NCI-H2107 (cell line): ENCODE data around the gene NLK.
A peak's percentile ranks its signal among the peaks of the same experiment; 100 is the strongest.

ENCODE experiments used
- DNase-seq: peaks from one replicate; lab custom pipeline; 2025; lab: John Stamatoyannopoulos, UW

NLK gene

DNA sequence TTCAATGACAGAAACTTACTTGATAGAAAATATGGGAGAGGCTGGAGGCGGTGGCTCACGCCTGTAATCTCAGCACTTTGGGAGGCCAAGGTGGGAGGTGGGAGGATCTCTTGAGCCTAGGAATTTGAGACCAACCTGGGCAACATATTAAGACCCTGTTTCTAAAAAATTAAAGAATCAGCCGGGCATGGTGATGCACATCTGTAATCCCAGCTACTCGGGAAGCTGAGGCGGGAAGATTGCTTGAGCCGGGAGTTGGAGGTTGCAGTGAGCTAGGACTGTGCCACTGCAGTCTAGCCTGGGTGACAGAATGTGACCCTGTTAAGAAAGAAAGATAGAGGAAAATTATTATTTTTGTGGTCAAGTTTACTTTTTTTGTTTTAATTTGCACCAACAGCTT, 2.1 kb upstream of the NLK start:
- no peak for DNase-seq

DNA sequence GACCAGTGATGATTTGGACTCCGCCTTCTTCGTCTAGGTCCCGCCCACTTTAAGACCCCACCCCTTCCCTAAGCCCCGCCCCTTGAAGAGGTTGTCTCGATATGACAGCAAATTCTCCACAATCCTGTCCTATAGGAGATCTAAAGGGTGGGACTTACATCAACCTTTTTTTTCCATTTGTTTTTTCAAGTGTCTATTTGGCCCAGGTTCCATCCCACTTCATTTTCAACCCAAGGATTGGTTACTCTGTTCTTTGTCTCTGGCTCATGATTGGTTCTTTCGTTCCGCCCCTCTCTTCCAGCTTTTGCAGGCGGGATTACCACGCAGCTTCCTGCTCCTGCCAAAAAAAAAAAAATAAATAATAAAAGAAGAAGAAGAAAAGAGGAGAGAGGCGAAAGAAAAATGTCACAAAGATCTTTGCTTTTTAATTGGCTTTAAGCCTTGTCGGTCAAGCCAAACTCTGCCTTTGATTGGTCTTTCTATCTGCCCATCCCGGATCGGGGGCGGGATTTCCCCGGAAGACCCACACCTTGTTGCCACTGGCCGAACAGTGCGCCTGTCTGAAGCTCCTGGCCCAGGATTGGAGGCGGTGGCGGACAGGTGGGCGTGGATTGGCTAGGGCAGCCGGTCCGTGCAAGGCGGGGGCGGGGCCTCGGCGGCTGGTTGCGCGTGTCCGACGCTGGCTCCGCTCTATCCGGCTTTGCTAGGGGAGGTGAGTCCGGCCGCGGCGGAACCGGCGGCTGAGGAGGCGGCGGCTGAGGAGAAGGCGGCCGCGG, 1.2 kb upstream of the NLK start:
- peak; percentile 96 for DNase-seq

DNA sequence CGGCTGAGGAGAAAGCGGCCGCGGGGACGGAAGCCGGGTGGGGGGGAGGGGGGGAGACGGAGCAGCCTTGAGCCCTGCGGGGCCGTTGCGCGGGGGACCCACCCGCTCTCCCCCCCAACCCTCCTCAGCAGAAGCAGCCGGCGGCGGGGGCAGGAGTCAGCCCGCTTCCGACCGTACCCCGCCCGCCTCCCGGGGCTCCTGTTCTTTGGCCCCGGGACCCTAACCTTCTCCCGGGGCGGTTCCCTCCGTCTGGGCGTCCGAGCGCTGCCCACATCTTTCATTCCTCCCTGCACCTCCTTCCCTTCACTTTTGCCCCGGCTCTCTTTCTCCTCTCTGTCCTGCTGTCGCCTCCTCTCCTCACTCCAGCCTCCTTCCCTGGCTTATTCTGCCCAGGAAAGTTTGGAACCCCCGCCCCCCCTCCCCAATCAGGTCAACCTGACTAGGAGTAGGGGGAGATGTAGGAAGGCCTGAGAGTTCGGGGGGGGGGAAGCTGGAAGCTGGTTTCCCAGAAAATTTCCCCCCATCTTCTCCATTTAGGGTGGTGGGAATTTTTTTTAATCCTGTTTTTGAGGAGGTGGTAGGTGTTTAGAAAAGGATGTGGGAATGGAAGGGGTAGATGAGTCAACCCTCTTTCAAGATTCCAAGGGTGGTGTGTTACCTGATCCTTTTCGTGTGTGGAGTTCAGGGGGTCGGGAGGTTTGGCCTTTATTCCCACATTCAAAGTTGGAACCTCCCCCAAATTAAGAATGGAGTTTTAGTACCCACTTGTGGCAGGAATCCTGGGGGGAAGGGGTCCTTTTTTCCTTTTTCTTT, 427 bp upstream of the NLK start:
- DNase-seq: no peak

DNA sequence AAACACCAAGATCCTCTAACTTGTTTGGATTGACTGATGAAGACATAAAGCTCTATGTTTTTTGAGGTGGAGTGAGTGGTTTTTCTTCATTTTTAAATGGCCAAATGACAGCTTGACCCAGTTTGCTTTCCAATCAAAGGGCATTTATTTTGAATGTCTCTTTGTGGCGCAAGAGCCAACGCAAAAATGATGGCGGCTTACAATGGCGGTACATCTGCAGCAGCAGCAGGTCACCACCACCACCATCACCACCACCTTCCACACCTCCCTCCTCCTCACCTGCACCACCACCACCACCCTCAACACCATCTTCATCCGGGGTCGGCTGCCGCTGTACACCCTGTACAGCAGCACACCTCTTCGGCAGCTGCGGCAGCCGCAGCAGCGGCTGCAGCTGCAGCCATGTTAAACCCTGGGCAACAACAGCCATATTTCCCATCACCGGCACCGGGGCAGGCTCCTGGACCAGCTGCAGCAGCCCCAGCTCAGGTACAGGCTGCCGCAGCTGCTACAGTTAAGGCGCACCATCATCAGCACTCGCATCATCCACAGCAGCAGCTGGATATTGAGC, 329 bp downstream of the NLK start:
- no peak for DNase-seq

DNA sequence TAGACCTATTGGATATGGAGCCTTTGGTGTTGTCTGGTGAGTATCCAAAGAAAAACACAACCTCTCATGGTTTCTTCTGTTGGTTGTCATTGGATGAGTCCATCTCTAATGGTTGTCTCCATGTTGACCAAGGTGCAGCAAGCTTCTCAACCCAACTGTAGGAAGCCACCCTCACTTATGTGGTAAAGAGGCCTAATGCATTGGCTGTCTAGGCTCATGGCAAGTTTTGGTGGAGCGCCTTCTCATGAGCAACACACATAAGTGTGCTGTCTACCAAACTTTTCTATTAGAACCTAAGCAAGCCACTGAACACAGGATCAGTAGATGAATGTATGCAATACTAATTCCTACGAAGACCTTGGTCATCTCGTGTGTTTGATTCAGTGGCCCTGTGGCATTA, 819 bp downstream of the NLK start:
- no peak for DNase-seq

DNA sequence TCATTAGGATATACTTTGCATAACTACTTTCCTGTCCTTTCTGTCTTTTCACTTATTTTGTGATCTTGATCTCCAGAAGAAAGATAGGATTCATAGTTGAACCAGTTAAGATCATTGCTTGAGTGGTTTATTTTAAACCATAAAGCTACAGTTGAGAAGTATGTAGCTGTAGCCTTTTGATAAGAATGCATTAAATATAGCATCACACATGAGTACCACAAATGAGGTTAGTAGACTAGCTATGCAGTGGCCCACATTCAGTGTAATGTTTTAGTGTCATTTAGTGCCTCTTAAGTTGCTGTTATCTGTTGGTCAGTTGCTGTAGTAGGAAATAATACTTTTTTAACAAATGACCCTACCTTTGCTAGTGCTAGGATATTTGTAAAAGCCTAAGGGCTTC, 1.3 kb downstream of the NLK start:
- DNase-seq: no peak

DNA sequence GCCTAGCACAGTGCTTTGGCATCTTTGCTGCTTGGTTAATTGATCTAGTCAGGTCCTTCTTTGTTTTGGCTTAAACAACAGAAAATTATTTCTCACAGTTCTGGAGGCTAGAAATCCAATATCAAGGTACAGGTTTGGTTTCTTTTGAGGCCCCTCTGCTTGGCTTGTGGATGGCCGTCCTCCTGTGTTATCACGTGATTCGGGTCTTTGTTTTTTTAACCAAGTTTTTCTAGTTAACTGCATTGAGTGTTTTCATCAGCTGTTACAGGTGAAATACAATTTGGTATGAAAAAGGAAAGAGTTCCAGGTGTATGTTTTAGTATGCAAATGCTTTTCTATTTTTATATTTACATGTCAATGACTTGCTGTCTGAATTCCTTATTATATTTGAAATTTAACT, 2.8 kb downstream of the NLK start:
- no peak for DNase-seq

DNA sequence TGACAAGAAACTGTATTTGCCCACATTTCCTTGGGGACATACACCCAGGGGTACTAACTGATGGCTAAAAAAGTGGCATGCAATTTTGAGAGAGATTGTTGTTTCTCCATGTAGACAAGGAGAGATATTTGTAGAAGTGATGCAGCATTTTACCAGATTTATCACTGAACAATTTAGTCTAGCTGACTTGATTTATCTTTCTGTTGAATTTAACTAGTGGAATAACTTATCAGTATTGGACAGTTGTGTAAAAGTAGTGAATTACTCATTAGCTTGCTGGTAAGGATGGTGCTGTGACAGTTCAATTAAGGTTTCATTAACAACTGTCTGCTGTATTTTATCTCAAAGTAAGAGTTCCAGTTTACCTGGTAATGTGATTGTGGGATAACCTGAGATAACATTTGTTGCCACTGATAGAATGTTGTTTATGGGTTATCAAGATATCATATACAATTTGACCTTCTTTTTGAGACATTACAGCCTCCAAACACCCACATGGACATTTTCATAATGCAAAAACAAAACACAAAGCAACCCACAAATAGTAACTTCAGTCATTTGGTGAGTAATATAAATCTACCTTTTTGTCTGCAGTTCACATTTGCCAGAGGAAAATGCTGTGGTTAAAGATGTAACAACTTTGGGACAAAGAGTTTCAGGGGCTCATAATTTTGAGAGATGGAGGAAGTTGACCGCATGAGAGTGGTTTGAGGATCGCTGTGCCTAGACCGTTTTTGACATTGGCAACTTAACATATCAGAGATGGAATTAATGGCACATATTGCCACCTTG, 3.8 kb downstream of the NLK start:
- DNase-seq: no peak

DNA sequence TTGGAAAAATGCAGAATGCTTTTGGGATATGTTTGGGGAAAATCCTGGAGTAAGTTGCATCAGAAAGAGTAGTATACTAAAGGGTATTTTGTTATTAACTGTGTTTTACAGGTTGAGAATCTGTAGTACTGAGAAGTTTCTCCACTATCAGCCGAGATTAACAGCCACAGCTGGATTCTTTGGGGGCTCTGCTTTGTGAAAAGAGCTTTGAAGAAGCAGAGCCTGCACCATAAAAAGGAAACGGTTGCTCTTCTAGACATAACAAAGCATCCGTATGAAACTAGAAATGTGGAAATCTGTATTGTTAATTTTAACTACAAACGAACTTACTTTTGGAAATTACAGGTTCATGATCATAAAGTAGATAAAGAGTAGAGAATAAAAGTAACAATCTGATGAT, 5.3 kb downstream of the NLK start:
- DNase-seq: no peak

DNA sequence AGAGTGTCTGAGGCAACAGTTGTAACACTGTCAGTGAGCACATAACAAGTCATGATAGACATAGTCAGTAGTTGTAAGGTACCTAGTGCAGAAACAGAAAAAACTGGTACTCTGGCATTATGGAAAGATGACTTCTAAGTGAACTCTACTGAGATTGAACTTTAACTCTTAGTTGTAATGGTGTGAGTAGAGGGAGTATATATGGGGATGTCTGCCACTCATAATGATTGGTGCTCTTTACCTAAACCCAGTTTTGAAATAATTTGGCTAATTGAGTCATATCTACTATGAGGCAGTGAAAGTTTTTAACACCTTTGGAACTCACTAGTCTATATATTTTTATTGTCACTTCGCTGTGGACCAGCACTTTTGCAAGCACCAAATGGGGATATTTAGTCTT, 6.6 kb downstream of the NLK start:
- DNase-seq: no peak

DNA sequence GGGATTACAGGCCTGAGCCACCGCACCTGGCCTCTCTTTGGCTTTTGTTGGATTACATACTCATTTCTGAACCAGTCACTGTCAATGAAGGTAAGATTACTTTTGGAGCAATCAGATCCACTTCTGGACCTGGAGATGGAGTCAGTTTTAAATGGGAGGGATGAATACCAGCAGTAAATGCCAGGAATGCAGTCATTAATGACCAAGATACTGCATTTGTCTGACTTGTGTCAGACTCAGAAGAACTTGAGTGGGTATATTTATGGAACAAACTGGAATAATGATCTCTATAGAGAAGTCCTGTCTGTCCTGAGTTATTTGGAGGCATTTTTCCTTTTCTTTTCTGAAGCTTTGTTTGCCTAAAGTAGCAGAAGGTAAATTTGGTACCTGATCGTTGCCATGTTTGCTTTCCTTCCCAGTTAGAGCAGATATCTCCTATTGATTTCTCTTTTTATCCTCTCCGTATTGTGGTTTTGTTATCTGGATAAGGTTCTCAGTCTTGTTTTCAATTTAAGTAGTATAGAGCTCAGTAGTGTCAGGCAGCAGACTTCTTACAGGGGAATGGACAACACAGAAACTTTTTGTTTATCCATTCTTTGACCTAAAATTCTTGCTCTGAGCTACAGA, 10.7 kb downstream of the NLK start:
- no peak for DNase-seq

DNA sequence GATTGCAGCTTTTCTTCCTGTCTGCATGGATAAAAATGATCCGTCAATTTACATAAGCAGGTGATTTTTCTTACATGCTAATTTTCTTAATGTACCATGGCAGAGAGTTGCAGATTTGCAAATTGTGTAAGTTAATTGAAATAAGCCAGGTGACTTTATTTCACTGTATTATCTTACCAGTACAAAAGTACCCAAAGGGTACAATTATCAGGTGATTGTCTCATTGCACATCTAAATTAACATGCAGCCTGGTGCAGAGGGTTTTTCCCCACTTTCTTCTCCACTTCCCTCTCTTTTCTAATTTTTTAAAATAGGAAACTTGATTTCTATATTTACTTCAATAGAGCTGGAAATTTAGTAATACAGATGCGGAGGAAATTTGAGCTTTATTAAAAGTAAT, 11.2 kb downstream of the NLK start:
- DNase-seq: no peak

DNA sequence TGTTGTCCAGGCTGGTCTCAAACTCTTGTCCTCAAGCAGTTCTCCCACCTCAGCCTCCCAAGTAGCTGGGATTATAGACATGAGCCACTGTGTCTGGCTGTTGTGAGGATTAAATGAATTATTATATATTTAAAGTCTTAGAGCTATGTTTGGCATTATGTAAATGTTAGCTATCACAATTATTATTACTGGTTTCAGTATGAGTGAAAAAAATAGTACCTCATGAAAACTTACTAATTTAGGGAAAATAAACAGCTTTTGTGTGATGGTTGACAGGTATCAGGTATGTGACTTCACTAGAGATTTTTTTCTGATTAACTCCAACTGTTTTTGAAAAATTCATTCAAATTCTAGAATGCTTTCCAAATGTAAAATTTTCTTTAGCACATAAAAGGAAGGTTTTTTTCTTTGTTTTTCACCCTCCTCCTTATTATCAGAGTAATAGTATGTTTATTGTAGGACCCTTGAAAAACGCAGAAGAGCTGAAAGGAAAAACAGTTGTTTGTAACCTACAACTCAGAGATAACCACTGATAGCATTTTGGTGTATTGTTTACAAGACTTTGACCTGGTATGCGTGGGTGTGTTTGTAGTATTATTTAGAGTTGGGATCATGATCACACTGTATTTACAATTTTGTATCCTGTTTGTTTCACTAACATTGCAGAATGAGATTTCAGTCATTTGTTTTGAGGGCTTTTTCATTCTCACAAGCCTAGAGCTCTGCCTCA, 13.2 kb downstream of the NLK start:
- no peak for DNase-seq

DNA sequence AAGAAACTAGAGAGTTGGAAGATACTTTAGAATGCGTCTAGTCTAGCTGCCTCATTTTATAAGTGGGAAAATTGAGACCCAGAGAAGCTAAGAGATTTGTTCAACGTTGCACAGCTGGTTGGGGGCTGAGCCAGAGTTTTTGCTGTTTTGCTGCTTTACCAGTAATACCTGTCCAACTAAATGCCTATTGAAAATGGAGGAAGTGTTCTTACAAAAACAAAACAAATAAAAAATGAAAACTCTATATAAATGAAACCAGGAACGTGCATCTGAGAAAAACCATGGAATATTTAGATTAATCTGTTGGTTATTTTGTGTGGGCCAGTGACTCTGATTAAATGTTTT, 13.8 kb downstream of the NLK start:
- no peak for DNase-seq

DNA sequence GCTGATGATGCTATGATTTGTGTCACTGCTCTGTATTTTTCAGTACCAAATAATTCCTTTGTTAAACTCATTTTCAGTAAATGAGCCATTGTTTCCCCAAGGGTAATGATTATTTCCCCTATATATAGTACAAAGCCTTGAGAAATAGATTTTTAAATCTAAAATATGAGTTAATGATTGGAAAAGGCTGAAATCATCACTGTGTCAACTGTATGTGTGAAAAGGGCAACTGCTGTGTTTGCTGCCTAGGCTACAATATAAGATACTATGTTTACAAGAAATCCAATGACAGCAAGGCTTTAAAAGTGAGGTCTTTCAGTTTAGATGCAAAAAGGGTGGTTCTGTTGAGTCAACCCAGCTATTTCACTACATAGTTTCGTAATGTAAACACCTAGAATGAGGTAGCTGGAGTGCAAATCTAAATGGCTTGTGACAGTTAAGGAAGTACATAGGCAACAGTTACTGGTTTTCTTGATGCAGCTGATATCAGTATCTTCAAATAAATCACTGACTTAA, 15.3 kb downstream of the NLK start:
- DNase-seq: no peak

DNA sequence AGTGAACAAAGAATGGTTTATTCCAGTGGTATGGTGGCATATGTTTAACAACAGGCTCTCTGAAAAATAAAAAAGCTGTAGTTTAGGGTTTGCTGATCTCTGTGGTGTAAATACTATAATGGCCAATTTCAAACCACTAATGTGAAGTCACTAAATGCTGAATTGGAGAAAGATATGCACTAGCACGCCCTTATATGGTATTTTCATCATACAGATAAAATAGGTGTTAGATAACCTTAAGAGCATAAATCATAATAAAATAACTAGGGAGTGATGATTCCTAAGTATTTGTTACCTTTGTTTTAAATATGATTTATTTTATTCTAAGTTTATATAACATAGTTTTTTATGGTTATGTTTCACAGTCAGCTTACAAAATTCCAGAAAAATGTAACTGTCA, 17.2 kb downstream of the NLK start:
- no peak for DNase-seq

DNA sequence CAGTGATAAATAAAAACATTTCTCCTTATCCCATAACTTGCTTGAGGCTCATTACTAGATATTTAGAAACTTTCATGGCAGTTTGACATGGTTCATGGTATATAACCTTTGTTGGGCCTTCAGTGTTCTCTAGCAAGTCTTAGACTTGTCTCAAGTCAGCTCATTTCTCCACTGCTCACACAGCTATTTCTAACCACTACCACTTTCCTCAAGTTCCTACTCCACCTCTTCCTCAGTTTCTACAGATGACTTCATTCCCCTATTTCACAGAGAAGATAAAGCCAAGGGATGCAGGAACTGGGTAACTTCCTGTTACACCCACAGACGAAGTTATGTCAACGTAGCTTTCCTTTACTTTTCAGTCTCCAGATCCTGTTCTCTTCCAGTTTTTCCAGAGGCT, 23.2 kb downstream of the NLK start:
- DNase-seq: no peak

DNA sequence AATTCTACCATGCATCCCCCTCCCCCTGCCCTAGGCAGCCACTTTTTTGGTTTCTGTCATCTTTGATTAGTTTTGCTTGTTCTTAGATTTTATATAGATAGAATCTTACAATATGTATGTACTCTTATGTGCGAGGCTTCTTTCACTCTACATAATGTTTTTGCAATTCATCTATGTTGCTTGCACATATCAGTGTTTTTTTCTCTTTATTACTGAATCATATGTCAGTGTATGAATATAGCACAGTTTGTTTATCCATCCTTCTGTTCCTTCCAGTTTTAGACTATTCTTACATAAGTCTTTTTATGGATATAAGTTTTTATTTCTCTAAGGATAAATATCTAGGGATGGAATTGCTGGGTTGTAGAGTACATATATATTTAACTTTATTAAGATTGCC, 26.6 kb downstream of the NLK start:
- no peak for DNase-seq

DNA sequence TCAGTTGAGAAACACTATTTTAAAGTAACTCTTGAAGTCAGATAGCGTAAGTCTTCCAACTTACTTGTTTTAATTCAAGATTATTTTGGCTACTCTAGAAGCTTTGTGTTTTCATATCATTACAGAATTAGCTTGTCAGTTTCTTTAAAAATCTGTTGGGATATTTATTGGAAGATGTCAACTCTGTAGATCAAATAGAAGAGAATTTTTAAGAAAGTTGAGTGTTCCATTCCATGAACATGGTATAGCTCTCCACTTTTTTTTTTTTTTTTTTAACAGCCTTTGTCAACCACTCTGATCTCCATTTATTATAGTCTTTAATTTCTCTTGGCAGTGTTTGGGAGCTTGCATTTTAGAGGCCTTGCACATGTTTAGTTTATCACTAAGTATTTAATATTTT, 28.7 kb downstream of the NLK start:
- DNase-seq: no peak

DNA sequence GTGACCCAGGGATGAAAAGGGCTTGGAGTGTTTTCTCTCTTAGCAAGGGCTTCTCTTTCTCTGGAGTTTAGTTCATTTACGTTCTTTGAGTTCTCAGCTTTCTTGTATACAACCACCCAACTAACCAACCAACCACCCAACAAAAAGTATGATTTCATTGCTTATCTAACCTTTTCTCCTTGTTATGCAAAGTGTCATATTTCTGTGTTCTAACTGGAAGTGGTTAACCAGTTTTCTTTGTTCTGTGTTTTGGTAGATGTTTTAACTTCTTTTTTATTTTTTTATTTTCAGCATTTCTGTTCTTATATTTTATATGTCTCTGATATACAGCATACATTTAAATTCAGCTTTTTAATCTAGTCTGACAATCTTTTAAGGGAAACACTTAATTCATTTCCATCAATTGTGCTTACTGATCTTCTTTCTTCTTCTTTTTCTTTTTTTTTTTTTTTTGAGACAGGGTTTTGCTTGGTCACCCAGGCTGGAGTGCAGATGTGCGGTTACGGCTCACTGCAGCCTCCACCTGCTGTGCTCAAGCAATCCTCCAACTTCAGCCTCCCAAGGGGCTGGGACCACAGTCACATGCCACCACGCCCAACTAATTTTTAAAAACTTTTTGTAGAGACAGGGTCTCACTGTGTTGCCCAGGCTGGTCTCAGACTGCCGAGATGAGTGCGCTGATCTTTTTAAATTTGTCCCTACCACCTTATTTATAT, 29.6 kb downstream of the NLK start:
- no peak for DNase-seq
